ENCODE measurements around the gene CGB1. TPM values are rescaled to one million over a fixed set of nuclear protein-coding genes. Genes with fewer than 3 reads are reported as not detected.

The CGB1 gene
- total RNA-seq, 1 experiment from 2014 or later, result not detected

DNA sequence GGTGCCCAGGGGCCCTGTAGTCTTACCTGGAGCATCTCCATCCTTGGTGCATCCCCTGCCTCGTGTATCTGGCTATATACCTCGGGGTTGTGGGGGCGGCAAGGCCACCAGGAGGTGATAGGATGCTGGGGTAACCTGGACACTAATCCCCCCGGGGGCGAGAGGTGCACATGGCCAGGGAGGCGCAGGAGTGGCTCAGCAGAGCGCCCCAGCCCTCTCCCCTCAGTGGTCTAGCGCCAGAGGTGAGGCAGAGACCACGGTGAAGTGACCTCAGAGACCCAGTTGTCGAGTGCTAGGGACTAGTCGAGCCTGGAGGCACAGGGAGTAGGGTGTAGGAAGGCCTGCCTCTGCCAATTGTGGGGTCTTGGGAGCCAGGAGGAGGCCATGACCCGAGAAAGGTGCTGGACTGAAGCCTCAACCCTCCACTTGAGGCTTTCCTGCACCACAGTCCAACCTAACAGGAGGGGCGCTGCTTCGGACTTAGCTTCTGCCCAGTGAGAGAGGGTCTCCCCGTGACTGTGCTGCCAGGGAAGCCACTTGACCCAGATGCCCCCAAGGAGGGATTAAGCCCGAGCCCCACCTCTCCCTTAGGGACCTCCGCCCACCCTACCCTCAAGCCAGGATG, 19.5 kb downstream of the CGB1 start, which contains the start of gene LHB:
LHB (minus strand) TSS at position 51 of the 625 bp plus-strand sequence; CDS start at position 41, 10 bp downstream.
- peaks cover 4% of the 10 kb centered on the region; the same call in 1 of the 2 replicates for H3K4me1 ChIP-seq (ENCODE audit: insufficient read depth, low read length)
- H3K27me3 Mint-ChIP-seq (ENCODE audit: low read depth), result peaks cover 34% of the 10 kb centered on the region
- H2BK120ac ChIP-seq (ENCODE audit: low read depth, low read length, poor library complexity, severe bottlenecking), result no peak within 1 kb of the TSS
- no peak within 1 kb of the TSS for H3K18ac ChIP-seq (ENCODE audit: insufficient read length, low read depth, low read length)
- H2BK20ac ChIP-seq (ENCODE audit: low read depth, low read length, poor library complexity, severe bottlenecking), result no peak within 1 kb of the TSS
- H3K4me2 ChIP-seq (ENCODE audit: insufficient read depth, insufficient read length, low read length), result peak within 1 kb of the TSS; percentile 25
- H3K79me2 ChIP-seq (ENCODE audit: insufficient read depth, low read length), result no peaks in the 10 kb centered on the region
- H3K27me3 ChIP-seq (ENCODE audit: insufficient read depth, low read length), result no peaks in the 10 kb centered on the region; the same call in 1 of the 2 replicates
- TF ChIP-seq, protein P1, sequence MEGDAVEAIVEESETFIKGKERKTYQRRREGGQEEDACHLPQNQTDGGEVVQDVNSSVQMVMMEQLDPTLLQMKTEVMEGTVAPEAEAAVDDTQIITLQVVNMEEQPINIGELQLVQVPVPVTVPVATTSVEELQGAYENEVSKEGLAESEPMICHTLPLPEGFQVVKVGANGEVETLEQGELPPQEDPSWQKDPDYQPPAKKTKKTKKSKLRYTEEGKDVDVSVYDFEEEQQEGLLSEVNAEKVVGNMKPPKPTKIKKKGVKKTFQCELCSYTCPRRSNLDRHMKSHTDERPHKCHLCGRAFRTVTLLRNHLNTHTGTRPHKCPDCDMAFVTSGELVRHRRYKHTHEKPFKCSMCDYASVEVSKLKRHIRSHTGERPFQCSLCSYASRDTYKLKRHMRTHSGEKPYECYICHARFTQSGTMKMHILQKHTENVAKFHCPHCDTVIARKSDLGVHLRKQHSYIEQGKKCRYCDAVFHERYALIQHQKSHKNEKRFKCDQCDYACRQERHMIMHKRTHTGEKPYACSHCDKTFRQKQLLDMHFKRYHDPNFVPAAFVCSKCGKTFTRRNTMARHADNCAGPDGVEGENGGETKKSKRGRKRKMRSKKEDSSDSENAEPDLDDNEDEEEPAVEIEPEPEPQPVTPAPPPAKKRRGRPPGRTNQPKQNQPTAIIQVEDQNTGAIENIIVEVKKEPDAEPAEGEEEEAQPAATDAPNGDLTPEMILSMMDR (conservative IDR thresholded peaks at IDR 0.05), result no peak
- no peak within 1 kb of the TSS for H3K4ac ChIP-seq (ENCODE audit: low read depth, low read length)
- H4K91ac ChIP-seq (ENCODE audit: insufficient read length, low read depth, low read length), result no peak within 1 kb of the TSS
- no peak within 1 kb of the TSS for H4K8ac ChIP-seq (replicated peaks; ENCODE audit: insufficient read length, low read depth, low read length)
- H4K5ac ChIP-seq (ENCODE audit: insufficient read length, low read depth, low read length), result no peak within 1 kb of the TSS
- peaks cover 0 to 1% of the 10 kb centered on the region in 2 experiments; a peak in 2 of 5 replicates for H3K9me3 Mint-ChIP-seq
- no peak within 1 kb of the TSS; the same call in 1 of the 2 replicates for H3K14ac ChIP-seq (ENCODE audit: insufficient read depth, low read length)
- H3K27ac ChIP-seq (ENCODE audit: insufficient read length, low read depth, low read length), result no peak within 1 kb of the TSS
- no peaks in the 10 kb centered on the region for H3K9me3 ChIP-seq (ENCODE audit: control insufficient read depth, low read depth, low read length)
- H2BK12ac ChIP-seq (ENCODE audit: insufficient read length, low read depth, low read length), result no peak within 1 kb of the TSS
- H2AK5ac ChIP-seq (ENCODE audit: insufficient read length, low read length), result no peak within 1 kb of the TSS
- no peak within 1 kb of the TSS for H3K9ac ChIP-seq (ENCODE audit: extremely low read depth, insufficient read length, low read length)
- H3K56ac ChIP-seq (ENCODE audit: insufficient read length, low read depth, low read length), result no peak within 1 kb of the TSS
- H2BK15ac ChIP-seq (ENCODE audit: low read depth, low read length), result no peak within 1 kb of the TSS
- H3T11ph ChIP-seq (ENCODE audit: low read length), result no peak within 1 kb of the TSS
- H3K79me1 ChIP-seq (ENCODE audit: insufficient read depth, low read depth, low read length, poor library complexity, severe bottlenecking), result no peaks in the 10 kb centered on the region
- no peak within 1 kb of the TSS for H2AFZ ChIP-seq (ENCODE audit: low read length)
- H2BK5ac ChIP-seq (ENCODE audit: insufficient read length, low read length), result no peak within 1 kb of the TSS
- peaks cover 15 to 36% of the 10 kb centered on the region in 2 experiments for H3K4me1 Mint-ChIP-seq
- no peak within 1 kb of the TSS for H3K27ac Mint-ChIP-seq
- DNase-seq, result peak; percentile 61
- peaks cover 12 to 41% (median 39%) of the 10 kb centered on the region in 3 experiments; a peak in 6 of 7 replicates for H3K36me3 Mint-ChIP-seq (ENCODE audit: insufficient read depth in 1 of 3, low read depth in 3 of 3)
- no CpG with 5 or more reads among the region's 17 CpGs for WGBS (ENCODE audit: extremely low coverage, insufficient read length, low lambda C conversion rate)
- H3K4me3 Mint-ChIP-seq, result peak within 1 kb of the TSS; percentile 54 to 66; a peak in 4 of 5 replicates
- H4K20me1 ChIP-seq (ENCODE audit: control insufficient read depth, insufficient read depth, insufficient read length), result no peaks in the 10 kb centered on the region
- H3K23ac ChIP-seq (ENCODE audit: insufficient read length, low read depth, low read length), result no peak within 1 kb of the TSS
- H3K23me2 ChIP-seq (ENCODE audit: insufficient read length, low read depth, low read length, poor library complexity, severe bottlenecking), result peaks cover 8% of the 10 kb centered on the region

Measured in H9 (cell line).